NCI-H1092 treated with DMSO at 0.1 percent for 48 hours (cell line): ENCODE results near the gene EPGN.
"Not testable (repeated sequence)": the region's sequence is repeated elsewhere in the genome, so short reads cannot be mapped to it uniquely, and the experiment has no call there.

ENCODE experiments used
- DNase-seq: peaks from one replicate; lab custom pipeline; 2025; lab: John Stamatoyannopoulos, UW

The EPGN gene

DNA sequence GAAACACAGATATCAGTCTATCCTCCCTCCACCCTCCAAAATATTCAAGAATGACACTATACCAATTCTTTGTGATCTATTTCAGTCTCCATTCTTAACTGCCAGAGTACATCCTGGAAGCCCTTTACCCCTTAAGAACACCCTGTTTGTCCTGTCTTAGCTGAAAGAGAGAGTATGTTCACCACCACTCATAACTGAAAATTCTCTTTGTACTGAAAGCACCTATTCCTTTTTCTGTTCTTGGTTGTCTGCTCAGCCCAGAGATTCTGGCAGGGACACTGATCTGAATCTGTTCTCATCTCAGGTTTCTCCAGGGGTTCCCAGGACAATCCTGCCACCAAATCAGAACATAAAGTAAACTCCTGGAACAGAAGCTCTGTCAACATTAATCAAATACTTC is 31.2 kb downstream of the EPGN start:
- no peak for DNase-seq

DNA sequence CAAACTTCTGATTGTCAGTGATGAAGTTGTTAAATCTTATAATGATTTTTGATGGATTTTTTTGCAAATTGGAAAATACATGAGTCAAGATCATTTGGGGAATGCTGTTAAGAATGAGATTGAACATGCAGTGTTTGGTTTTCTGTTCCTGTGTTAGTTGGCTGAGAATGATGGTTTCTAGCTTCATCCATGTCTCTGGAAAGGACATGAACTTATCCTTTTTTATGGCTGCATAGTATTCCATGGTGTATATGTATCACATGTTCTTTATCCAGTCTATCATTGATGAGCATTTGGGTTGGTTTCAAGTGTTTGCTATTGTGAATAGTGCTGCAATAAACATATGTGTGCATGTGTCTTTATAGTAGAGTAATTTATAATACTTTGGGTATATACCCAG is 32.2 kb downstream of the EPGN start:
- DNase-seq, result not testable (repeated sequence)

DNA sequence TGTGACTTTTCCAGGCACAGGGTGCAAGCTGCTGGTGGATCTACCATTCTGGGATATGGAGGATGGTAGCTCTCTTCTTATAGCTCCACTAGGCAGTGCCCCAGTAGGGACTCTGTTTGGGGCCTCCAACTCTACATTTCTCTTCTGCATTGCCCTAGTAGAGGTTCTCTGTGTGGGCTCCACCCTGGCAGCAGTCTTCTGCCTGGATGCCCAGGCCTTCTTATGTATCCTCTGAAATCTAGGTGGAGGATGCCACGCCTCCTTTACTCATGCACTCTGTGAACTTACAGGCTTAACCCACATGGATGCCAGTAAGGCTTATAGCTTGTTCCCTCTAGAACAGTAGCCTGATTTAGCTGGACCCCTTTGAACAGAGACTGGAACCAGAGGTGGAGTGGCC is 35.8 kb downstream of the EPGN start:
- no peak for DNase-seq

DNA sequence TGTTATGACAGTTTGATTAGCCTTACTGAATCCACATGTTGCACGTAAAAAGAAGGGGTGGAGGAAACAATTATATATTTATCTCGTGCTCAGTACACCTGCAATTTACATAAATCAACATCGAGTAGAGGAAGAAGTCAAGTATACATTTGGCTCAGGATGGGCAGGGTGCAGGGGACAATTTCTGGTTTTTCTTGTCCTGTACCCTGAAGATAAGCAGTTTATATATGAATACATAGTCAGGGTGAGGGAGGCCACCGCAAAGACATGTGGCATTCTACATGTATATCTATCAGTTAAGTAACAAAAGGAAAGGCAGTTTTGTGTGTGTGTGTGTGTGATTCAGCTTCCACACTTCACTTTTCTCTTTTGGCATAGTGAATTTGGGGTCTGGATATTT is 45.6 kb downstream of the EPGN start:
- DNase-seq, result no peak

DNA sequence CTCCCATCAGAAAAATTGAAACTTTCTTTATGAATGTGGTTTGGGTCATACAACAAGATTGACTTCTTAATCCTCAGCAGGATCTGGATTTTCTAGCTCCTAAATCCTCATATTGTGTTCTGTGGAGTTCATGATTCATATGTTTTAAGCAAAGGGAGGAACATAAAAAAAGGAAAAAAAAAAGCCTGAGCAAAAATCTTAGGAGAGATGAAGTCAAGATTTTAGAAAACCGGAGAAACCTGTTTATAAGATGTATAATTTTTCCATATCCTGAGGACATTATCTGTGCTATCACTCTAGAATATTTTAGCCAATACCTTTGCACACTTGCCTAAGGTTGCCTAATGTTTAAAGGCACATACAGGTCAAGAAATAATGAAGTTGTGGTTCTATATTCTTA is 49.7 kb downstream of the EPGN start:
- DNase-seq, result no peak

DNA sequence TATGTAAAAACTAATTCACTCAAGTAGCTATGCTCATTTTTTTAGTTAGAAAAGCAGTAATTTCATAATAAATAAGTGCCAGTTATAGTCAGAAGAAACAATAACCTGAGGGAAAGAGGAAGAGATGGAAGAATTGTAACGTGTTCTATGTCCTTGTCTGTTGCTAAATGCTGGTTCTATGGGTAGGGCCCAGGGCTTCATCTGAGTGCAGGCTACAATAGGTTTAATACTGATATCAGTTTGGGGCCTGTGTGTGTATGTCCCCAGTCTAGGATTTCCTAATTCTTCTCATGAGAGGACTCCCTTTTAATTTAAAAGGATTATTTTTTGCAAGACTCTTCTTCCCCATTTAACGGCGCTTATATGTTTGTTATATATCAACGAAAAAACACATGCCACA is 53.4 kb downstream of the EPGN start:
- no peak for DNase-seq

DNA sequence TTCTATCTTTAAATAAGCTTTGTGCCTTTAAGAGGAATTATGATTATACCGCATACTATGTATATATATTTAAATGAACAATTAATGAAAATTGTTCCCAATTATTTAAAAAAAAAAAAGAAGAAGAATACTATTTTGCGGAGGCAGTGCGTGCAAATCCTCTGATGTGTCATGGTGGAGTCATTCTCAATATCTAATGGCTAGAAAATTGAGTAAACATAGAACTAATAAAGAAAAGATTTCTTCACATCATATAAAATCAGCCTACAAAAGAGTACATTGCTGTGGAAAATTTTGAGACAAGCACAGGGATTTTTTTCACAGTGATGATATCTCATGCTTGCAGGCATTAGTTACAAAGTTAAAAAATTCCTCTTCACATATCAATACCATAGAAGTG is 54.1 kb downstream of the EPGN start:
- DNase-seq, result no peak

DNA sequence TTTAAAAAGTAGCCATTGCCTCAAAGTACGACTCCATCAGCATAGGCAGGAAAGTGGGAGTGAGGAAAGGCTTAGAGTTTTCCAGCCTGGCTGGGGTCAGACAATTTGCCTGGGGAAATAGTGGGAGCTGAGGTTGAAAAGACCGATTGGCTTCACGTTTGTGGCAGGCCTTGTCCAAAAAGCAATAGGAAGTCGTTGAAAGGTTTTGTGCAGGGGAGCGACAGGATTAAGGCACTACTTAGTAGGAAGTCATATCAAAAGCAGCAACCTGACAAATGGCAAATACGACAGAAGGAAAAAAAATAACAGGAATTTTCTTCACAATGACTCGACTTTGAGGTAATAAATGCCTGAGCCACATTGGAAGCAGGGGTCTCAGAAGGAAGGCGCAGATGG is 56.0 kb downstream of the EPGN start:
- no peak for DNase-seq

DNA sequence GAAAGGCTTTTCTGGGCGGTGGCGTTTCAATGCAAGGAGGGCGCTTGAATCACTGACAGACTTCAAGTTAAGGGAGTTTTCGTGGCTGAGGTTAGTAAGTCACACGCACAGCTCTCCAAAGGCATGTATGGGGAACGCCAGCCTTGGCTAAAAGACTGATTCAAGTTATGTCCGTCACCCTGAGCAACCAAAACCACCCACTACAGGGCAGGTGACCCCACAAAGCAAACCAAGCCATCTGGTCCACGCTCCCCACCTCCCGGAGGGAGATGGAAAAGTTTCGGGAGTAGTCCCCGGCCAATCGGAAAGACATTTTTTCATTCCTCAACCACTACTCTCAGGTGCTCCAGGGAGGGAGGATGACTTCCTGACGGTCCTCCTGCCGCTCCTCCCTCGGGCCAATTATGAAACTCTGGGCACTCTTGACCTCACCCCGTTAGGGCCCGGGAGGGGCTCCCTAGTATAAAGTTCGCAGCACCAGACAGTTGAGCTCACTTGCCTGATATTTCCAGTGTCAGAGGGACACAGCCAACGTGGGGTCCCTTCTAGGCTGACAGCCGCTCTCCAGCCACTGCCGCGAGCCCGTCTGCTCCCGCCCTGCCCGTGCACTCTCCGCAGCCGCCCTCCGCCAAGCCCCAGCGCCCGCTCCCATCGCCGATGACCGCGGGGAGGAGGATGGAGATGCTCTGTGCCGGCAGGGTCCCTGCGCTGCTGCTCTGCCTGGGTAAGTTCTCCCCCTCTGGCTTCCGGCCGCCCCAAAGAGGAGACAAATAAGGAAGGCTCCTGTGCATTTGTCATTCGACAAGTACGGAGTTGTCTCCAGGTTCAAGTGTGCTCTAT is 56.6 kb downstream of the EPGN start, which contains the start of gene EREG:
Gene EREG, plus strand, starts transcription at position 494 of the 840 bp plus-strand sequence. Its CDS starts 164 bp downstream, at position 658.
- DNase-seq, result no peak

DNA sequence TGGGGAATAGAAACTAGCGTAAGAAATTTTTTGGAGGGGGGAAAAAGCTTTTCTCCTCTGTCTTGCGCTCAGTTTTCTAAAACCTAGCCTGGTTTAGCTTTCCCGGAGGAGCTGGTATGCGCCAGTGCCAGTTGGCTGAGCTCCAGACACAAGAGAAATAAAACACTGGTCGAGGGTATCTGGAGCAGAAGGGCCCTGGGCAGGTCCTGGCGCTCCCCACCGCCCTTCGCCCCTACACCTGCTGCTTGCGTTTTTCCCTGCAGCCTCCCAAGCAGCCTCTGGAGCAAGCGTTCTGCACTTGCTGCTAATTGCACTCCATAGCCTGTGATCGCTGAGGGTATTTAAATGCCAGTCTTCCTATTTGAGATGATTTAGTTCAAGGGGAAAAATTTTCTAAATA is 57.5 kb downstream of the EPGN start:
- peak; percentile 35 for DNase-seq
